Dermis microvascular lymphatic vessel endothelial cell (primary cell): ENCODE data around the gene CCDC92. TPM values are rescaled to one million over a fixed set of nuclear protein-coding genes. Genes with fewer than 3 reads are reported as not detected.
A peak's percentile ranks its signal among the peaks of the same experiment; 100 is the strongest.

Experiments
- DNase-seq, 2 donors: peaks; one replicate each; pipeline versions ENCODE4 v3.0.0 to v3.0.0-alpha.2; 2010; ENCODE audit warnings: low read depth in 2 of 2
- total RNA-seq: library from RNA; depleted of rRNA; stranded (reverse); fragments of >200 nt; gene quantifications from 2 replicates; pipeline ENCODE4 v1.2.1, GENCODE V29; 2014

CCDC92 gene
- total RNA-seq, 1 donor from 2014 or later, result 4.1 TPM

- no peak for DNase-seq
Observed at GRCh38 chr12:123976227-123976826, 3.7 kb upstream of the CCDC92 start.

- peak in 1 of 2 donors; percentile 51 for DNase-seq
Observed at GRCh38 chr12:123973552-123974341, 1.1 kb upstream of the CCDC92 start.

- DNase-seq, result peak; percentile 12 to 54
Observed at GRCh38 chr12:123971770-123972456, 718 bp downstream of the CCDC92 start.

- no peak for DNase-seq
Observed at GRCh38 chr12:123971449-123971769, 1.2 kb downstream of the CCDC92 start.

- DNase-seq, result no peak
Observed at GRCh38 chr12:123967121-123967586, 5.5 kb downstream of the CCDC92 start.

- DNase-seq, result no peak
Observed at GRCh38 chr12:123966596-123966995, 6.0 kb downstream of the CCDC92 start.

- no peak for DNase-seq
Observed at GRCh38 chr12:123965382-123965781, 7.2 kb downstream of the CCDC92 start.

GRCh38 chr12:123963821-123964220 is 8.8 kb downstream of the CCDC92 start:
- DNase-seq, result no peak

- DNase-seq, result no peak
Observed at GRCh38 chr12:123962513-123962912, 10.1 kb downstream of the CCDC92 start.

GRCh38 chr12:123961585-123962345 is 10.9 kb downstream of the CCDC92 start:
- DNase-seq, result no peak

- no peak for DNase-seq
Observed at GRCh38 chr12:123960856-123961255, 11.8 kb downstream of the CCDC92 start.

- no peak for DNase-seq
Observed at GRCh38 chr12:123960029-123960735, 12.4 kb downstream of the CCDC92 start.

- no peak for DNase-seq
Observed at GRCh38 chr12:123958876-123959275, 13.8 kb downstream of the CCDC92 start.

GRCh38 chr12:123958462-123958861 is 14.2 kb downstream of the CCDC92 start:
- no peak for DNase-seq

- no peak for DNase-seq
Observed at GRCh38 chr12:123957196-123957595, 15.4 kb downstream of the CCDC92 start.

GRCh38 chr12:123956249-123956648 is 16.4 kb downstream of the CCDC92 start:
- no peak for DNase-seq

GRCh38 chr12:123954647-123955350 is 17.8 kb downstream of the CCDC92 start:
- DNase-seq, result no peak

- DNase-seq, result peak in 1 of 2 donors; percentile 7
Observed at GRCh38 chr12:123952037-123952436, 20.6 kb downstream of the CCDC92 start.

- no peak for DNase-seq
Observed at GRCh38 chr12:123951467-123951866, 21.2 kb downstream of the CCDC92 start.
